C4-2B (cell line): ENCODE results near the gene TSSK3.

Experiments
- ZFX ChIP-seq: fragments of 450-650 bp; IDR thresholded peaks from 2 replicates; pipeline ENCODE4 v1.6.1; 2017
- TF ChIP-seq, protein P1 (sequence below): fragments of 450-650 bp; conservative IDR thresholded peaks from 2 replicates; pipeline ENCODE4 v1.5.1; 2017; ENCODE audit warnings: mild to moderate bottlenecking

DNA sequence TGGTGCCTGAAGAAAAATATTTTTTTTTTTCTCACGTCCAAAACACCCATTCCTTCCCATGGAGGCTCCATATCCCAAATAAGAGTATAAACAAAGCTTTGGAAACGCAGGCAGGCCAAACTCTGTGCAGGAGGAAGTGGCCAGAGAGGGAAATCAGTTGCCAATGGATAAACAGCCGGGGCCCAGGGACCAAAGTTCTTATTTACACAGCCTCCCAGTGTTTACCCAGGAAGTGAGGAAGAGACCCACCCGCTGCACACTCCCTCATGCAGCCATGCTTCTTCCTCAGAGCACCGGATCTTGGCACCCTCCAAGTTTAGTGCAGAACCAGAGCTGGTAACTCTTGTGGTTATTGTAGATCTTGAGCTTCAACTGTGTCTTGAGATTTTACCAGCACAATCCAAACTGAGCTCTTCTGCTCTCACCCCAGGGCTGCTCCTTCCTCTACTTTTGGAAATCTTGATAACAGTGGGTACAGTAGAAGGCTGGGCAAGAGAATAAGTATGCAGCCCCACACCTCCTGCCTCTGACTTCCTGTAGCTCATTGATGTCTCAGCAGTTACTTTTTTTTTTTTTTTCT is 40.5 kb upstream of the TSSK3 start:
- TF ChIP-seq, protein P1, sequence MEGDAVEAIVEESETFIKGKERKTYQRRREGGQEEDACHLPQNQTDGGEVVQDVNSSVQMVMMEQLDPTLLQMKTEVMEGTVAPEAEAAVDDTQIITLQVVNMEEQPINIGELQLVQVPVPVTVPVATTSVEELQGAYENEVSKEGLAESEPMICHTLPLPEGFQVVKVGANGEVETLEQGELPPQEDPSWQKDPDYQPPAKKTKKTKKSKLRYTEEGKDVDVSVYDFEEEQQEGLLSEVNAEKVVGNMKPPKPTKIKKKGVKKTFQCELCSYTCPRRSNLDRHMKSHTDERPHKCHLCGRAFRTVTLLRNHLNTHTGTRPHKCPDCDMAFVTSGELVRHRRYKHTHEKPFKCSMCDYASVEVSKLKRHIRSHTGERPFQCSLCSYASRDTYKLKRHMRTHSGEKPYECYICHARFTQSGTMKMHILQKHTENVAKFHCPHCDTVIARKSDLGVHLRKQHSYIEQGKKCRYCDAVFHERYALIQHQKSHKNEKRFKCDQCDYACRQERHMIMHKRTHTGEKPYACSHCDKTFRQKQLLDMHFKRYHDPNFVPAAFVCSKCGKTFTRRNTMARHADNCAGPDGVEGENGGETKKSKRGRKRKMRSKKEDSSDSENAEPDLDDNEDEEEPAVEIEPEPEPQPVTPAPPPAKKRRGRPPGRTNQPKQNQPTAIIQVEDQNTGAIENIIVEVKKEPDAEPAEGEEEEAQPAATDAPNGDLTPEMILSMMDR: no peak
- TF ChIP-seq ZFX: no peak
